ENCODE data around the gene MED13L.

Gene MED13L

DNA sequence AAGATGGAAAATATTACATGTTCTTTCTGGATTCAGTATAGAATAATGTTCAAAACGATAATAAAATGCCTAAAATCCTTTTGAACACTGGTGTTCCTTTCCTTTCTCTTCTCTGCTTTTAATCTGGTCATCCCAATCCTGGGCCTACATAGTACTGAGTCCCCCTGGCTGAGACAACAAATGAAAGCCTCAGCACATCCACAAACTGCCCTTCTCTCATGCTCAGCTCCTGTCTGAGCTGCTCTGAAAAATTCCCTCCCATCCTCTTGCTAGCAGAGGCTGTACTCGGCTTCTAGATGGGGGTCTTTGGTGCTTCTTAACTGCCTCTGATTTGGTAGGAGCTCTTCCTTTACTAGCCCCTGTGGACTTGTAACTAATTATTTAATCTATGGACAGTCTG lies 232.3 kb downstream of the MED13L start:
- TF ChIP-seq REST (IDR thresholded peaks at IDR 0.05; ENCODE audit: insufficient read depth in 1 of 2, low read depth in 2 of 2, low read length in 2 of 2) (no peak), SIN3A (IDR thresholded peaks at IDR 0.05; ENCODE audit: borderline replicate concordance, insufficient read depth, low read length) (no peak), POLR2AphosphoS5 (IDR thresholded peaks at IDR 0.05; ENCODE audit: low read depth, low read length) (no peak), FOXP2 (optimal IDR thresholded peaks at IDR 0.05; ENCODE audit: borderline replicate concordance, extremely low read depth, extremely low read length, insufficient read depth) (no peak), TAF1 (IDR thresholded peaks at IDR 0.05; ENCODE audit: borderline replicate concordance, insufficient read depth, low read length) (no peak)

- no peak for TF ChIP-seq FOXP2 (optimal IDR thresholded peaks at IDR 0.05; ENCODE audit: borderline replicate concordance, extremely low read depth, extremely low read length, insufficient read depth)
- no peak for TF ChIP-seq SIN3A (IDR thresholded peaks at IDR 0.05; ENCODE audit: borderline replicate concordance, insufficient read depth, low read length)
- TF ChIP-seq POLR2AphosphoS5 (IDR thresholded peaks at IDR 0.05; ENCODE audit: low read depth, low read length) = no peak
- no peak for TF ChIP-seq REST (IDR thresholded peaks at IDR 0.05; ENCODE audit: insufficient read depth in 1 of 2, low read depth in 2 of 2, low read length in 2 of 2)
- no peak for TF ChIP-seq TAF1 (IDR thresholded peaks at IDR 0.05; ENCODE audit: borderline replicate concordance, insufficient read depth, low read length)
These were observed 233.6 kb downstream of the MED13L start for GRCh38 chr12:116043659-116044535.

GRCh38 chr12:116040402-116040801 lies 237.1 kb downstream of the MED13L start:
- TF ChIP-seq POLR2AphosphoS5 (IDR thresholded peaks at IDR 0.05; ENCODE audit: low read depth, low read length) = no peak
- TF ChIP-seq FOXP2 (optimal IDR thresholded peaks at IDR 0.05; ENCODE audit: borderline replicate concordance, extremely low read depth, extremely low read length, insufficient read depth) = no peak
- TF ChIP-seq REST (IDR thresholded peaks at IDR 0.05; ENCODE audit: insufficient read depth in 1 of 2, low read depth in 2 of 2, low read length in 2 of 2) = no peak
- TF ChIP-seq SIN3A (IDR thresholded peaks at IDR 0.05; ENCODE audit: borderline replicate concordance, insufficient read depth, low read length) = no peak
- TF ChIP-seq TAF1 (IDR thresholded peaks at IDR 0.05; ENCODE audit: borderline replicate concordance, insufficient read depth, low read length) = no peak

GRCh38 chr12:116039081-116039480 lies 238.4 kb downstream of the MED13L start:
- no peak for TF ChIP-seq POLR2AphosphoS5 (IDR thresholded peaks at IDR 0.05; ENCODE audit: low read depth, low read length)
- no peak for TF ChIP-seq FOXP2 (optimal IDR thresholded peaks at IDR 0.05; ENCODE audit: borderline replicate concordance, extremely low read depth, extremely low read length, insufficient read depth)
- TF ChIP-seq TAF1 (IDR thresholded peaks at IDR 0.05; ENCODE audit: borderline replicate concordance, insufficient read depth, low read length) = no peak
- TF ChIP-seq SIN3A (IDR thresholded peaks at IDR 0.05; ENCODE audit: borderline replicate concordance, insufficient read depth, low read length) = no peak
- no peak for TF ChIP-seq REST (IDR thresholded peaks at IDR 0.05; ENCODE audit: insufficient read depth in 1 of 2, low read depth in 2 of 2, low read length in 2 of 2)

All from PFSK-1 (cell line).